B cell (primary cell): ENCODE data around the gene LPIN2. TPM values are rescaled to one million over a fixed set of nuclear protein-coding genes. Genes with fewer than 3 reads are reported as not detected.
A peak's percentile ranks its signal among the peaks of the same experiment; 100 is the strongest.

Source experiments
- ATAC-seq: fragments of 200-7000 bp; cut with Tn5 transposase; one replicate; pipeline ENCODE4 v1.10.0; 2021; ENCODE audit warnings: low read depth, mild to moderate bottlenecking, moderate number of reproducible peaks, moderate library complexity
- CTCF ChIA-PET: fragments of 350-600 bp; sonication (Branson Sonifier 250); formaldehyde crosslinking; loops from one replicate; lab custom pipeline; 2021; ENCODE audit warnings: antibody characterized with exemption, inconsistent platforms; lab: Charles Lee
- POLR2A ChIA-PET: fragments of 350-600 bp; sonication (Branson Sonifier 250); formaldehyde crosslinking; loops from one replicate; lab custom pipeline; 2021; ENCODE audit warnings: antibody characterized with exemption; lab: Charles Lee
- DNase-seq: peaks from one replicate; pipeline ENCODE4 v3.0.0; 2013
- H2AFZ ChIP-seq: 2 replicates; pipeline ENCODE4 v1.6.1; 2012; ENCODE audit warnings: mild to moderate bottlenecking, low read depth, low read length; ENCODE audit not compliant: insufficient read depth, poor library complexity, severe bottlenecking
- H3K27ac ChIP-seq, 2 donors: 1 replicate in 1 of 2; 2 replicates in 1 of 2; pipeline ENCODE4 v1.5.1; 2012 to 2013; ENCODE audit warnings: low read length in 2 of 2, mild to moderate bottlenecking in 2 of 2, moderate library complexity in 1 of 2
- H3K27me3 ChIP-seq, 4 experiments: fragments of 200-600 bp in 1 of 4; sonication (generic) in 1 of 4; replicated peaks in 1 of 4; 1 replicate in 2 of 4; 2 replicates in 2 of 4; pipeline versions ENCODE4 v1.6.1 to v1.7.0; 2013 to 2016; ENCODE audit warnings: low read length in 3 of 4, mild to moderate bottlenecking in 2 of 4, mixed read lengths in 1 of 4, moderate library complexity in 1 of 4; ENCODE audit not compliant: insufficient read depth in 4 of 4, control insufficient read depth in 3 of 4; ENCODE audit errors: control extremely low read depth in 1 of 4
- H3K36me3 ChIP-seq, 2 experiments: replicated peaks in 1 of 2; 1 replicate in 1 of 2; 2 replicates in 1 of 2; pipeline versions ENCODE4 v1.6.1 to v1.7.1; 2013; ENCODE audit warnings: low read length in 1 of 2; ENCODE audit not compliant: insufficient read depth in 2 of 2, control insufficient read depth in 1 of 2; ENCODE audit errors: control extremely low read depth in 1 of 2, extremely low read depth in 1 of 2
- H3K4me1 ChIP-seq, 2 donors: fragments of 200-600 bp in 1 of 2; sonication (generic) in 1 of 2; 1 replicate in 1 of 2; 2 replicates in 1 of 2; pipeline versions ENCODE4 v1.5.1 to v1.6.1; 2013 to 2017; ENCODE audit warnings: low read length in 2 of 2; ENCODE audit not compliant: control insufficient read depth in 2 of 2, insufficient read depth in 2 of 2
- H3K4me2 ChIP-seq: replicated peaks from 2 replicates; pipeline ENCODE3; 2012; ENCODE audit warnings: mild to moderate bottlenecking, low read depth, low read length; ENCODE audit not compliant: poor library complexity, severe bottlenecking
- H3K4me3 ChIP-seq, 5 experiments: fragments of 200-600 bp in 1 of 5; sonication (generic) in 1 of 5; 1 replicate in 3 of 5; 2 replicates in 2 of 5; pipeline versions ENCODE4 v1.5.1 to v1.7.0; 2011 to 2016; ENCODE audit warnings: low read length in 4 of 5, mild to moderate bottlenecking in 4 of 5, low read depth in 2 of 5, control low read depth in 1 of 5, moderate library complexity in 1 of 5; ENCODE audit not compliant: insufficient read depth in 1 of 5; ENCODE audit errors: control extremely low read depth in 1 of 5, extremely low read depth in 1 of 5
- H3K79me2 ChIP-seq: fragments of 200-600 bp; sonication (generic); one replicate; pipeline ENCODE4 v1.6.0; 2016; ENCODE audit warnings: low read length; ENCODE audit not compliant: control insufficient read depth, insufficient read depth
- H3K9ac ChIP-seq: fragments of 200-600 bp; sonication (generic); 2 replicates; pipeline ENCODE4 v1.6.1; 2017; ENCODE audit warnings: mild to moderate bottlenecking, low read length, moderate library complexity
- H3K9me3 ChIP-seq, 3 donors: one replicate each; pipeline versions ENCODE4 v1.6.1 to v1.7.1; 2013; ENCODE audit warnings: low read length in 2 of 3; ENCODE audit not compliant: control insufficient read depth in 2 of 3, insufficient read depth in 1 of 3; ENCODE audit errors: control extremely low read depth in 1 of 3
- H4K20me1 ChIP-seq: 2 replicates; pipeline ENCODE4 v1.6.0; 2012; ENCODE audit warnings: mild to moderate bottlenecking, low read length; ENCODE audit not compliant: insufficient read depth, control insufficient read depth, poor library complexity, severe bottlenecking
- H3K27ac Mint-ChIP-seq: one replicate; pipeline ENCODE4 v1.8.0; 2021; ENCODE audit warnings: mixed read lengths
- H3K27me3 Mint-ChIP-seq: one replicate; pipeline ENCODE4 v1.8.0; 2021; ENCODE audit warnings: mixed read lengths
- H3K4me1 Mint-ChIP-seq: one replicate; pipeline ENCODE4 v1.8.0; 2021; ENCODE audit warnings: mixed read lengths
- H3K4me3 Mint-ChIP-seq: one replicate; pipeline ENCODE4 v1.8.0; 2021; ENCODE audit warnings: mixed read lengths
- H3K9me3 Mint-ChIP-seq: one replicate; pipeline ENCODE4 v1.8.0; 2022; ENCODE audit warnings: mixed read lengths; ENCODE audit not compliant: insufficient read depth
- EZH2 ChIP-seq: IDR thresholded peaks from 2 replicates; pipeline ENCODE4 v1.6.1; 2012; ENCODE audit warnings: borderline replicate concordance, low read depth, mild to moderate bottlenecking, moderate library complexity, low read length; ENCODE audit not compliant: insufficient read depth, poor library complexity, severe bottlenecking
- WGBS: methylation state at CpG from one replicate; pipeline ENCODE4 v1.1.5; 2013; ENCODE audit warnings: missing lambda C conversion rate; ENCODE audit not compliant: insufficient coverage; 5-methylcytosine and 5-hydroxymethylcytosine counted together
- intact Hi-C: fragments of 100-400 bp; cut with micrococcal nuclease; formaldehyde crosslinking; loops from one replicate; pipeline ENCODE4 v1.10.0; 2022
- polyA plus RNA-seq: library from polyadenylated mRNA; depleted of rRNA; stranded (reverse); fragments of >200 nt; gene quantifications from 2 replicates; pipeline ENCODE4 v1.2.3, GENCODE V29; 2012
- small RNA-seq: library from RNA; depleted of rRNA; stranded (forward); fragments of <200 nt; gene quantifications from one replicate; pipeline ENCODE3, GENCODE V24; 2012; ENCODE audit warnings: low replicate concordance, low read depth; ENCODE audit not compliant: insufficient read length
- total RNA-seq, 2 donors: library from RNA; stranded (reverse); fragments of 120-200 nt in 1 of 2; gene quantifications; 1 replicate in 1 of 2; 2 replicates in 1 of 2; pipeline versions ENCODE4 v1.2.3 to v1.2.4, GENCODE V29; 2013 to 2022
- TF ChIP-seq, protein P1 (sequence below): fragments of 200-600 bp; IDR thresholded peaks from one replicate; pipeline ENCODE4 v1.8.0; 2022; ENCODE audit warnings: antibody characterized with exemption, mild to moderate bottlenecking

LPIN2 gene
- total and polyA plus RNA-seq, 2 donors (not counting 1 experiment from before 2014, with no cell fraction given), result 8.0 to 31.0 TPM

DNA sequence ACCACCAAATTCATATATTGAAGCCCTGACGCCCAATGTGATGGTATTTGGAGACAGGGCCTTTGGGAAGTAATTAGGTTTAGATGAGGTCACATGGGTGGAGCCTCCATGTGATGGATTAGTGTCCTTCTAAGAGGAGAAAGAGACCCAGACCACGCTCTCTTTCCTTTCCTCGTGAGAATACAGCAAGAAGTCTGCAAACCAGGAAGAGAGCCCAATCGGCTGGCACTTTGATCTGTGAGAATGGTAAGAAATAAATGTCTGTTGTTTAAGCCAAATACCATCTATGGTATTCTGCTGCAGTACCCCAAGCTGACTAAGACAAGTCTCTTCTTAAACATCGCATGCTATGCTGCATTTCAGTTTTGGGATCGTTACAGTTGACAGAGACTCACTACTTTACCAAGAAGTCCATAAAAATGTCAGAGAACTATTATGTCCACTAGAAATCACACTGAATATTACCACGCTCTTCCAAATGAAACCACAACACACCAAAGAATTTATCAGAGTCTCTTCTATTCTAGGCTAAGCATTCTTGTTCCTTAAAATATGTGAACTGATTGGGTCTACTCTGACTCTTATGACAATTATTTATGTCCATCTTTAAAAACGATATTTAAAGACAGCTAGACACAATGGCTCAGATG is 48.5 kb downstream of the LPIN2 start:
- no peaks in the 10 kb centered on the region for H4K20me1 ChIP-seq
- H3K9ac ChIP-seq, result no peak overlapping the region
- TF ChIP-seq EZH2, result no peak
- TF ChIP-seq, protein P1, sequence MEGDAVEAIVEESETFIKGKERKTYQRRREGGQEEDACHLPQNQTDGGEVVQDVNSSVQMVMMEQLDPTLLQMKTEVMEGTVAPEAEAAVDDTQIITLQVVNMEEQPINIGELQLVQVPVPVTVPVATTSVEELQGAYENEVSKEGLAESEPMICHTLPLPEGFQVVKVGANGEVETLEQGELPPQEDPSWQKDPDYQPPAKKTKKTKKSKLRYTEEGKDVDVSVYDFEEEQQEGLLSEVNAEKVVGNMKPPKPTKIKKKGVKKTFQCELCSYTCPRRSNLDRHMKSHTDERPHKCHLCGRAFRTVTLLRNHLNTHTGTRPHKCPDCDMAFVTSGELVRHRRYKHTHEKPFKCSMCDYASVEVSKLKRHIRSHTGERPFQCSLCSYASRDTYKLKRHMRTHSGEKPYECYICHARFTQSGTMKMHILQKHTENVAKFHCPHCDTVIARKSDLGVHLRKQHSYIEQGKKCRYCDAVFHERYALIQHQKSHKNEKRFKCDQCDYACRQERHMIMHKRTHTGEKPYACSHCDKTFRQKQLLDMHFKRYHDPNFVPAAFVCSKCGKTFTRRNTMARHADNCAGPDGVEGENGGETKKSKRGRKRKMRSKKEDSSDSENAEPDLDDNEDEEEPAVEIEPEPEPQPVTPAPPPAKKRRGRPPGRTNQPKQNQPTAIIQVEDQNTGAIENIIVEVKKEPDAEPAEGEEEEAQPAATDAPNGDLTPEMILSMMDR, result no peak
- no peaks in the 10 kb centered on the region for H3K27me3 ChIP-seq
- no peaks in the 10 kb centered on the region for H3K36me3 ChIP-seq
- H3K27ac ChIP-seq, result no peak overlapping the region
- DNase-seq, result no peak
- H3K4me1 ChIP-seq, result peaks cover 77 to 81% of the 10 kb centered on the region in 2 donors
- 93% methylated on average over 3 of the region's 8 CpGs for WGBS
- H3K4me2 ChIP-seq, result no peak overlapping the region
- no peaks in the 10 kb centered on the region for H3K9me3 ChIP-seq
- Mint-ChIP-seq H3K9me3 (no peaks in the 10 kb centered on the region), H3K4me1 (peaks cover 77% of the 10 kb centered on the region), H3K27ac (peak overlapping the region; percentile 8), H3K4me3 (peak overlapping the region; percentile 11), H3K27me3 (no peaks in the 10 kb centered on the region)
- no peak overlapping the region for H2AFZ ChIP-seq
- ChIA-PET CTCF (interaction anchor here (1.1 to 3.4 kb wide), 3 partner anchors 21 to 282 kb away, joined by 6 to 9 read pairs (median 9); no protein-coding TSS in a partner anchor), POLR2A (no interaction called here)
- no peak overlapping the region for H3K4me3 ChIP-seq
- intact Hi-C loops, result no loop called here
- peaks cover 80% of the 10 kb centered on the region for H3K79me2 ChIP-seq
- no peak for ATAC-seq

Small RNA genes within 50 kb of the gene (small RNA-seq; reads per million reads assigned to genes)
- not detected for gene RF00156

Other genes starting within 250 kb of the LPIN2 start
- 48.2 and 52.7 TPM in 2 replicates for gene EMILIN2, start 166.1 kb downstream of the LPIN2 start, total RNA-seq
- 1.8 and 2.5 TPM in 2 replicates for gene EMILIN2, start 166.1 kb downstream of the LPIN2 start, polyA plus RNA-seq
- gene MYOM1, start 206.8 kb upstream of the LPIN2 start, total RNA-seq, result 12.8 and 16.1 TPM in 2 replicates
- gene MYOM1, start 206.8 kb upstream of the LPIN2 start, polyA plus RNA-seq, result 1.5 TPM in 2 replicates
- gene MYL12A, start 234.7 kb upstream of the LPIN2 start, total RNA-seq, result 266 and 281 TPM in 2 replicates
- gene MYL12A, start 234.7 kb upstream of the LPIN2 start, polyA plus RNA-seq, result 213 and 276 TPM in 2 replicates
- gene MYL12B, start 249.0 kb upstream of the LPIN2 start, total RNA-seq, result 124 and 127 TPM in 2 replicates
- 94.0 and 139 TPM in 2 replicates for gene MYL12B, start 249.0 kb upstream of the LPIN2 start, polyA plus RNA-seq